GM23248 (cell line): ENCODE results near the gene RAB6B.

Experiments used
- EZH2 ChIP-seq: fragments of 200-600 bp; sonication (generic); IDR thresholded peaks from 2 replicates; pipeline ENCODE4 v1.6.1; 2018; ENCODE audit warnings: antibody characterized with exemption, mild to moderate bottlenecking; ENCODE audit not compliant: insufficient read depth, poor library complexity, severe bottlenecking
- EZH2phosphoT487 ChIP-seq: fragments of 200-600 bp; sonication (generic); IDR thresholded peaks from 2 replicates; pipeline ENCODE4 v1.6.1; 2018; ENCODE audit warnings: antibody characterized with exemption, moderate library complexity, mild to moderate bottlenecking, low read depth; ENCODE audit not compliant: insufficient read depth

DNA sequence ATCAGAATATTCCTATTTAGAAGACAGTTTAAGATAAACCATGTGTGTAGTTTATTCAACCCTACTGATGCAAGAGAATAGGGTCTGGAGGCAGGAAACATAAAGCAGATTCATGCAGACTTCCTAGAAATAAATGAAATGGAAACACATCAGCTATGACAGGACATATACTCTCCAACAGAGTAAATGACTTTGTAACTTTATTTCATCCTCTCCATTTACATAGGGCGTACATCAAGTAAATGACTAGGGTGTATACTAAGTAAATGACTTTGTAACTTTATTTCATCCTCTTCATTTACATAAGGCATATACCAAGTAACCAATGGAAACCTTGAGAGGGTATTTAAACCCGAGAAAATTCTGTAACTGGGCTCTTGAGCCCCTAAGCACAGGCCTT lies 107.7 kb downstream of the RAB6B start:
- TF ChIP-seq EZH2phosphoT487 (no peak), EZH2 (no peak)
